HG03159 (cell line): ENCODE results near the gene TSHR.
"Not testable (repeated sequence)": the region's sequence is repeated elsewhere in the genome, so short reads cannot be mapped to it uniquely, and the experiment has no call there.

Experiments
- ATAC-seq: cut with Tn5 transposase; IDR thresholded peaks from one replicate; pipeline ENCODE4 v1.9.1; 2021; ENCODE audit warnings: mild to moderate bottlenecking, moderate library complexity; ENCODE audit not compliant: unreplicated experiment

TSHR gene

DNA sequence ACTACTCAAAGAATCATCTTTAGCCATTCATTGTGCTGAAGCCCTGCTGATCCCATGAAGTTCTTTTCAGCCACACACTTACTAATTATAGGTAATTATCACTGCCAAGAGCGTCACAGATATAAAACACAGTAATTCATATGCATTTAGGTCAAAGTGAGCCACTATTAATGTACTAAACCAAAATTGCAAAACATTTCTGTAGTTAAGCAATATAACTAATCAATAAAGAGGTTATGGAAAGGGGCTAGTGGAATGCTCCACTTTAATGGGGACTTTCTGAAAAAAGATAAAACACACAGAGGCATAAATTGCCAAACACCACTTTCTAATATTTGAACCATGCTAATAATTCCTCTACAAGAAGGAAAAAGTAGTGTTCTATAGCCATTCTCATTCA lies 7.1 kb upstream of the TSHR start:
- ATAC-seq, result no peak

DNA sequence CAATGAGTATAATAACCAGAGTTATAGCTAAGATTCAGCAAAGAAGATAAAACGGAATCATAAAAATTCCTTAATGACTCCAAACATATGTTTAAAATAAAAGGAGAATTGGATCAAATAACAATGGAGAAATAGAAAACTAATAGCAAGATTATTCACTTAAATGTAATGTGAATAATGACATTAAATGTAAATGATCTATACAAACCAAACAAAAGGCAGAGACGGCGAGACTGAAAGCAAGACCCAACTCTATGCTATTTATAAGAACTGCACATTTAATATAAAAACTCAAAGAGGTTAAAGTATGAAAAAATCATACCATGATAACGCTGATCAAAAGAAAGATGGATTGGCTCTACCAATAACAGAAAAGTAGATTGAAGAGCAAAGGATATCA lies 3.9 kb upstream of the TSHR start:
- ATAC-seq, result no peak

DNA sequence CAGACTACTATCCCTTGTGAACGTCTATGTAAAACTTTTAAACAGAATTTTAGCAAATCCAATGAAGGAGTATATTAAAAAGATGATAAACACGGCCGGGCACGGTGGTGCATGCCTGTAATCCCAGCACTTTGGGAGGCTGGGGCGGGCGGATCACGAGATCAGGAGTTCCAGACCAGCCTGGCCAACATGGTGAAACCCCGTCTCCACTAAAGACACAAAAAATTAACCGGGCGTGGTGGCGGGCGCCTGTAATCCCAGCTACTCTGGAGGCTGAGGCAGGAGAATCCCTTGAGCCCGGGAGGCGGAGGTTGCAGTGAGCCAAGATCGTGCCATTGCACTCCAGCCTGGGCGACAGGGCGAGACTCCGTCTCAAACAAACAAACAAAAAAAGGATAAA lies 2.2 kb upstream of the TSHR start:
- not testable (repeated sequence) for ATAC-seq

DNA sequence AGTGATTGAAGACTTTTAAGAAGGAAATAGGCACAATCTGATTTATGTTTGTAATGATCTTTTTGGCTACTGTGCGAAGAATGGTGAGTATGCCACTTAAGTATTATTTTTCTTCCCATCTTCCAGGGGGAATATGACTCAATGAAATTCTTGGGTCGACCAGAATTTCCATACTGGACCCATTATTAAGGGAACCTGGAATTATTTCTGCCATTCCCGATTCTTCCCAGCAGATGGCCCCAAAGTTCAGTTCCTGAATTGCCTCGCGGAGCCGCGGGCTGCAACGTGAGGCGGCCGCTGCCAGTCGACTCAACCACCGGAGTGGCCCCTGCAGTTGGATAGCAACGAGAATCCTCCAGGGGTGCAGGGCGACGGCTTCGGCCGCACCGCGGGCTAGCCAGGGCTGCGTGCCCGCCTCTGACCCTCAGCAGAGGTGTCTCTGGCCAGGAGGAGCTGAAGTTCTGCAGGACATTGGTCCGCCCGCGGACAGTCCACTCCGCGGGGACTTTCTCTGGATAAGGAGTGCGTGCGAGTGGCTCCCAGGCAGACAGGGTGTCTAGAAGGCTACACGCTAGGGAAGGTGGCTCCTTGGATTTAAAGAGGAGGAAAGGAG lies 628 bp upstream of the TSHR start:
- peak; percentile 20 for ATAC-seq

DNA sequence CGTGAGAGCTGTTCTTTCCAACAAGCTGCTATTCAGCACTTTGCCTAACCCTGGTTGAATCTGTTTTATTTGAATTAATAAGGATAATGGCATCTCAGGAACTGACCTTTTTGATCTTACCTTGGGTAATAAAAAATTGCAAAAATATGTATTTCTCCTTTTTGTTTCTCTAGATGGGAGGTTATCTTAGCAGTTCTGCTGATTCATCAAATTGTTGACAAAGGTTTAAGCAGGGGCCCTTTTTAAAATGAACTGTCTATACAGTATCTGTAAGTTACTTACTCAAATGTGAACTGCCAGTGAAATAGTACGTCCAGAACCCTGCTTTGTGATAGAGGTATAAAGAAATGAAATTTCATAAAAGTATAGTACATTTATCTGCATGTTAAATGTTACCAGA lies 681 bp downstream of the TSHR start:
- no peak for ATAC-seq

DNA sequence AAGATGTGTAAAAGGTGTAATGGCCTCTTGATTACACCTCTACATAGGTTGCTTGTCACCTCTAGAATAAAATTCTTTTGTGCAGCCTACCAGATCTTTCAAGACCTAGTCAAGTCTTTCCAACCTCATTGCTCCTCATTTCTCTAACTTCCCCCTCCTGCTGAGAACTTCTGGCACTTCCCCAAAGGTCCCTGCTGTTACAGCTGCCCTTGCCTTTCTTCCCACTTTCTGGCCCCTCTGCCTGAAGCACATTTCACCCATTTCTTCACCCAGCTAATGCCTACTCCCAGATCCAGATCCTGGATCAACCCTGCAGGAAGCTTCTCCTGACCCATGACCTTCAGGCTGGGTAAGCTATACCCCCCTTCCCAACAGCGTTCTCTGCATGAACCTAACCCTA lies 1.5 kb downstream of the TSHR start:
- no peak for ATAC-seq

DNA sequence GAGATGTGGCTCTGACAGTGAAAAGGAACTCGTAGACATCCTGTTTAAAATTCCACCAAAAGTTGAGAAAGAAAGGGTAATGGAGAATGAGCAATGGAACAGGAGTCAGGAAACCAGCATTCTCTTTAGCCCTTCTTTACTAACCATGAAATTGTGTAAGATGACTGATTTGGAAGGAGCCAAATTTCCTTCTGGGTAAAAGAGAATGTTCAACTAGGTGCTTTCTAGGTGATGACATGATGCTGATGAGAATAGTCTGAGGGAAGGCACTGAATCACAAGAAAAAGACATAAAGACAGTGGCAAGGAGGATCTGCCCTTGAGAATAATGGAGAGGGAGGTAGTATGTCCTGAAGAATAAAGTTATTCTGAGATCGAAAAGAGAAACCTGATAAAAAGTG lies 2.2 kb downstream of the TSHR start:
- ATAC-seq, result no peak

DNA sequence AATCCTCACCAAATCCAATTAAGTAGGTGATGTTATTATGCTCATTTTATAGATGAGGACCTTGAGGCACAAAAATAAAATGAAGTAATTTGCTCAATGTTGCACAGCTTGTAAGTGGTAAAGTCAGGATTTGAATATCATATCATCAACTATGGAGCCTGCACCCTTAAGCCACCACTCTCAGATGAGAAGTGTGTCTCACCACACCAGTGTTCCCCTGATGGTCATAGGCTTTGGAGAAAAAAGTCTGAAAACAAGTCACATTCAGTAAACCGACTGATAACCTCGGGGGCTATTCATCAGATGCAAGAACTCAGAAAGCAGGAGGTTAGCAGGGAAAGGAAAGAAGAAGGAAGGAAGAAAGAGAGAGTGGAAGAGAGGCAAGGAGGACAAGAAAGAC lies 2.8 kb downstream of the TSHR start:
- ATAC-seq, result no peak

DNA sequence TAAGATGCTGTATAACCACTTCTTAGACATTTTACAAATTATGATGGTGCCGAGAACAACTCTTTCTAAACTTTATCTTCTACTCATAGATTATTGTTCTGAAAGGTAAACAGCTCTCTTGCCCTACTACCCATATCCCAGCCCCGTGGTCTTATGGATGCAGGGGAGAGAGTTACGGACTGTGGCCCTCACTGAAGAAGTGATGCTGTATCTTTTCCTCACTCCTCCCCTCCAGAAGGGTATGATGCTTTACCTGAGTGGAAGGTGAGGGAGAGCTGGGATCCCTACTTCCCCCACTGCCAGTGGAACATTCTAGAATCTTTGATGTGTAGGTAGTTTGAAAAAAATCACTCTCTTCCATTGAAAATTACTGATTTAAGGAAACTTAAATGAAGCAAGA lies 3.5 kb downstream of the TSHR start:
- no peak for ATAC-seq

DNA sequence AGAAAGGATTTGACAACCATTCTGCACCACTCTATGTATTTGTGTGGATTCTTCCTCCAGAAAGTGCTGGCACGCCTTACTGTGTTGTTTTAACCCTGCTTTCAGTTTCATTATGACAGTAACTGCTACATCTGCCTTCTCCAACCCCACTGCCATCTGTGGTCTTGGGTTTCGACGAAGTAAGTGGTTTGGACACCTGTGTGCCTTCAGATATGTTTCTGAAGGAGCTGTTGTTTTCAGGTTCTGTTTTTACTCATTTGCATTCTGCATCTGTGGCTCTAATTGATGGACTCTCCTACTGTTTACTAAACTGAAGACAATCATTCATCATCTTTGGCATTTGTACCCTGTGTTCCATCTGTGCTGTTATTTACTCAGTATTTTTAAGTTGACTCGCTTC lies 4.1 kb downstream of the TSHR start:
- ATAC-seq, result peak; percentile 99

DNA sequence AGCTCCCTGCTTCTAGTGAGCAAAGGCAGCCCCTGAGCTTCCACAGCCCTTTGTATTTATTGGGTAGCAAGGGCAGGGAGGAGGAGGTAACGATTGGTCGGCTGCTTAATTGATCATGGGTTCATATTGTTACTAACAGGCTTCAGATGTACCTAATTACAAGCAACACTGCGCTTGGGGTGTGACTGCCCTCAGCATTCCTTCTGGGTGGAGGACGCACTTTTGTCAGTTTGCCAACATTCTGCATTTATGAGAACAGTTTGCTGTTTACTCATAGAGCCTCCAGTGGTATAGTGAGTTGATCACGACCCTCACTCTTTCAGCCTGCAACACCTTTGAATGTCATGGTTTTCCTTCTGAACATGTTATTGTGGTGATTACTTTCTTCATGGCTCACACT lies 9.6 kb downstream of the TSHR start:
- ATAC-seq, result no peak

DNA sequence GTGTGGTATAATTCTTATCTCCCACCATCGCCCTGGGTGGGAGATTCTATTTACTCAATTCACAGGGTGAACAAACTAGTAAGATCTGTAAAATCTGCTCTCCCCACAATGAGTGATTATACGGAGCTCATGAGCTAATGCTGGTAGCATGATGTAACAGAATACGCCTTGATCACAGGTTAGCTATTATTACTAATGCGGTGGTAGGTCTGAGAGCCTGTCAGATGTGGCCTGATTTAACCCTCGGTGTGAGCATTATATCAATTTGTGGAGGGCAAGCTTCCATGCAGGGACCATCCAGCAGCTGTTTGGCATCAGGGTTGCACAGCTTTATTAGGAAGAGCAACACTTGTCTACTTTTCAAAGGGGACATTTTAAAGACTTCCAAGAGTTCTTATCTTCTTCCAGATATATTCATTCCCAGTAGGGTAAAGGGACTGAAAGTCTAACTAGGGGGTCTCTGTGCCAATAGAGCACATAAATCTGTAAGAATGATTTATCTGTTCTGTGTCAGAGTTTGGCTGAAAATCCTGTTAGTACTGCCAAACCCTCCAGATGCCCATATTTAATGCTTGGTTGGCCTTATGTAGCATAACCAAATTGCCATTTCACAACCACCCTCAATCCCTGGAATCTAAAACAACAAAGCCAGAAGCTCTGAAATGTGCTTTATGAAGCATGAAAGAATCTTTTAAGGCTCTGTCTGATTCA lies 18.7 kb downstream of the TSHR start:
- no peak for ATAC-seq

DNA sequence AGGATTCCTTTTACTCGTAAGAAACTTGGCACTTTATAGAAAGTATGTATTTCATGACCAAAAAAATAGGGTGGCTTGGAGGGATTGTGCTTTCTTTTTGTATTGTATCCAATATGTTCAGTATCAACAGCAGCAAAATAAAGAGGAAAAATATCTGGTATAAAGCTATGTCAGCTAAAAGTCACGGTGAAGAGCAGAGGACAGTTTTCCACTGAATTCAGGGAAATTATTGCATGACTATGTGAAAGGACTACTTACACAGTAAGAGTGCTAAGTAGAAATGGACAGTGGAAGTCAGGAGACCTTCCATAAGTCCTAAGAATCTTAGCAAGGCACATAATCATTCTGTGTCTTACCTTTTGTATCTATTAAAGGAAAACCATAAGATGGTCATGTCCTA lies 19.3 kb downstream of the TSHR start:
- ATAC-seq, result no peak

DNA sequence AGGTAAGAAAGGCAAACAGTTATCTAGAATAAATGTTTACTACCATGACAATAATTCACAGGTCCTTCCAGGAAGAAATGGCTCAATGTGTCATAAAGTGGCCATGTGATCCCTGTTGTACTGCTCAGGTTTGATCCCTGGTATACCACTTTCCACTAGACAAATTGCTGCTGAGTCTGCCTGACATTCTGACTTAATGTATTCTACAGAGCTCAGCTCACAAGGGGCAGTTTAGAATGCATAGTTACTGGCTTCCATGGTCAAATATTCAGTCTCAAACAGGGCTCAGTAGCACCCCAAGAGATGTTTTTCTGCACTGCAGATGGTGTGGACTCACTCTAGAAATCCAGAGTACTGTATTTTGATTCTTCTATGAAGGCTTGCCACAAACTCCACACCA lies 21.8 kb downstream of the TSHR start:
- ATAC-seq, result peak; percentile 60

DNA sequence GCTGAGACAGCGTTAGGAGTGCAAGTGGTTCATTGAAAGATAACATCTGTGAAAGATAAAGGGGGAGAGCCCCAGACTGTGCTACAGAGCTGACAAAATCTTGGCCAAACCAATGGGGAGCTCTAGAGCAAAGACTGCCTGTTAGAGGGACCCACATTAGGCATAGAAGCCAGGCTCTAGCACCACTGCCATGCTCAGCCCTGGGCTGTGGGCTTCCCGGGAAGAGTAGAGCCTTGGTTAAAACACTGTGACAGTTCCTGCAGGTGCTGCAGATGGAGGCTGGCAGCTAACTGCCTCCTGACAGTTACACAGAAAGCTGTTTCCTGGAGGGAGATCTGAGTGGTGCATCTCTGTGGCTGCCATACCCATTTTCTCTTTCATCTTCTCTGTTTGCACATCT lies 23.0 kb downstream of the TSHR start:
- ATAC-seq, result peak; percentile 49

DNA sequence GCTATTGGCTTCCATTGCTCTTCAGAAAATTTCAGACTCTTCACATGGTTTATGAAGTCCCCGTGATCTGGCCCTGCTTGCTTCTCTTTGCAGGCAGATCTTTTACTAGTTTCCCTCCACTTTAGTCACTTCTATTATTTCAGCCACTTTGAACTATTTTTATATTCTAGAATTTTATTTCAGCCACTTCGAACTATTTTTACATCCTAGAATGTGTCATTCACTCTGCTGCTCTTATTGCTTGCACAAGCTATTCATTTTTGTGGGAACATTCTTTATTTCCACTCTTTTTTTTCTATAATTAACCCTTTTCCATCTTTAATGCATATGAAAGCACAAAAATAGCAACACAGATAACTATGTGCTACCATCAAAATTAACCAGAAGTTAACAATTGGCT lies 24.5 kb downstream of the TSHR start:
- ATAC-seq, result no peak

DNA sequence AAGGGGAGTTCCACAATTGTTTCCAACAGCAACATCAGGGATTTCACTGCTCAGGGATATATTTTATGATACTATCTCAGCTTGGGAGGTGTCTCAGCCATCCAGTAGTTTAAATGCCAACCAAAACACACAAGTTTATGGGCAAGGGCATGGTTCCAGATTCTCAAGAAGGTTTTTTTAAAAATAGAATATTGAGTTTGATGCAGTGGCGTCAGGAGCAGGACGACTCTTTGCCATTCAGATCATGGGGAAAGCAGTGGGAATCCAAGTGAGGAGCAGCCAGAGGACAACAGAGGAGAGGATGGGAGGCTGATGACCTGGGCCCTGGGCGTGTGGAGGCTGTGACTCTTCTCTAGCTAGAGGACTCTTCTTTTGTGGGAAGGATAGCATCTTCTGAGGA lies 25.7 kb downstream of the TSHR start:
- ATAC-seq, result no peak

DNA sequence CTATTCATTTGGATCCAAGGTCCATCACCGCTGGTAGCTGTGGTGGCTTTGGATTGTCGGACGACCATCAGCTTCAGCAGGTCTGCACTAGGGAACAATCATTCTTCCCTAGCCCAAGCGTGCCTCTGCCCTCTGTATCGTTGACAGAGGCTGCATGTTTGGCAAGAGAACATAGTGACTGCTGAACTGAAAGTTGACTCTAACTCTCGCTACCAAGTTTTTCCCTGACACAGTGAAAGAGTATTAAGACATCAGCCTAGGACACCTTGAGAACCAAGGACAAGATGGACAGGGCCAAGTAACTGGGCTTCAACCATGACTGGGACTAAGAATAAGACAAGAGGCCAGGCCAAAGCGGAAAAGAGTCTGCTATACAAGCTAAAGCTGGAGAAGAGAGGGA lies 26.3 kb downstream of the TSHR start:
- no peak for ATAC-seq

DNA sequence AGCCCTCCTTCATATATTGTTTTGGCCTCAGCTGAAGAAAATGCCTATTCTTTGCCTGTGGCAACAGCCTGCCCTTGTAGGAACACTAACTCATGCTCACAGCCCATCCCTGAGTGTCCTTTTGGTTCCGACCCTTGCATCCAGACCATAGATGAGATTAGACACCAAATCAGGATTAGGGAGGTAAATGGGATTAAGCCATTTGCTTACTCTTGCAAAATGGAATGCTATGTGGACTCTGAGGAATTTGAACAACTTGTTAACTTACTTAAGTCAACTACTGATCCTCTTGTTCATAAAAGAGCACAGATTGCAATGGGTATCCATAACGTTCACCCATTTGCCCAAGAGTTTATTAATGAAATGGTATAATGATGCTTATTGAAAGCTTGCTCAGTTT lies 27.3 kb downstream of the TSHR start:
- ATAC-seq, result no peak

DNA sequence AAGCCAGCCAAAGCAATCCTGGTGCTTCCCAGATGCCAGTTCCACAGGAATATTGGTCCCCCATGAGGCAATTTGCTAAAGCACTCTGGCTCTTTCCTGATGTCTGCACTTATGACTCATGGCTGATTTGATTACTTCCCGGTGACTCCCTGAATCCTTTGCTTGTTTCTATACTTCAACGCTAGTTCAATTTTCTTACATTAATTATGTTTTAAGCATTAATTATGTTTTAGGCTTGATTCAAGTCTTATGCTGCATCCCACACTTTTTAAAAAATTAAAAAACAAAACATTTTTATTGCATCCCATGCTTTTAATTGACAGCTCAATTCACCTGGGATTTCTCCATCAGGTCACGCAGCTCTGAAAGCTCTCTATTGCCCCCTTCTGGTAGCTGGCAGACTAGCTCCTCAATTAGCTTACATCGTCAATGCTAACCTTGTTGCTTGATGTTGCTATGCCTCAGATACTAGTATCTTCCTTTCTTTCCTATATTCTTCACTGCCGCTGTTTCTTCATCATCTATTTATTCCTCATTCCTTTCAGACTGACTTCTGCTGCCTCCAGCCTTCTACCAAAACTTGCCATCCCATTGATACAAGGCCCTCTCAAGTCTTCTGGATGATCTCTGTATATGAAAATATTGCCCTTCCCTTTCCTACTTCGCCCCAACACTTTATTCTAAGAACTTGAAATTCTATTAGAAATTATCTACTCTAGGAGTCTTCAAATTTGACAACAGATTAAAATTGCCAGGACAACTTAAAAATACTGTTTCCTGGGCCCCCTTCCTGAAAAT lies 32.0 kb downstream of the TSHR start:
- ATAC-seq, result peak; percentile 59

DNA sequence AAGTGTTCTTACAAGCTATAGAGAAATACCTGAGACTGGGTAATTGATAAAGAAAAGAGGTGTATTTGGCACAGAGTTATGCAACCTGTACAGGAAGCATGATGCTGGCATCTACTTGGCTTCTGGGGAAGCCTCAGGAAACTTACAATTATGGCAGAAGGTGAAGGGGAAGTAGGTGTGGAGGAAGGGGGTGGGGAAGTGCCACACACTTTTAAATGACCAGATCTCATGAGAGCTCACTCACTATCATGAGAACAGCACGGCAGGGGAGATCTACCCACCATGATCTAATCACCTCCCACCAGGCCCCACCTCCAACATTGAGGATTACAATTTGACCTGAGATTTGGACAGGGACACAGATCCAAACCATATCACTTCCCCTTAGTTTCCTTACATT lies 32.8 kb downstream of the TSHR start:
- ATAC-seq, result no peak

DNA sequence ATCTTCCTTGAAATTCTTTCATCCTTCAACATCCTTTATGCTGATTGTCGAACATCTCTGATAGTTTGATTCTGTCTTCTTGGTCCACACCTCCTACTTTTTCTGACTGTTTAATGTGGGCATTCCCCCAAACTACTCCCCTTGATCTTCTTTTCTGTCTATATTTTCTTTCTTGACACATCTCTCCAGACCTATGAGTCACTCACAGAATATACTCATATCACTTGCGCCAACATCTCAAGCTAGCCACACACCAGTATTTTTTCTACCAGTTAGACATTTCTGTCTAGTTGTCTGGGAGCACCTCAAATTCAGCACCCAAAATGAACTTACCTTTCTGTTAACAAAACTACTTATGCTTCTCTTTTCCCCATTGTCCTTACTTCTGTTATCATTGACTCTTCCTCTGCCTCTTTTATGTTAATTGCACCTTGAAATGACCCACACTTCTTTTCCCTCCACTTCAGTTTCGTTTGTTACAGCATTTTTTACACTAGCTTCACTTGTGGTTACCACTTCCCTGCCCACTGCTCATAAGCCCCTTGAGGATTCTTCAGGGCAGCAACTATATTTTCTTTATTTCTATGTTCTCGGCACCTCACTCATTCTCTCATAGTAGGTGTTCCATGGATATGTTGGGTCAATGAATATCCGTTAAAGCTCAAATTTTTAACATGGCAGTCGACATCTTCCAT lies 33.5 kb downstream of the TSHR start:
- ATAC-seq, result peak; percentile 55
